ENCODE measurements around the gene METTL24. TPM values are rescaled to one million over a fixed set of nuclear protein-coding genes. Genes with fewer than 3 reads are reported as not detected.

METTL24 gene
- 10 to 100 TPM; 13.6 to 17.8 (median 15.7) TPM for polyA plus RNA-seq (ENCODE audit: insufficient read length in 4 of 4)

GRCh38 chr6:110357664-110358552, at the start of gene METTL24:
Gene METTL24 (minus strand): TSS chr6:110358349. CDS start chr6:110358272, 77 bp downstream.
- no peak for DNase-seq (ENCODE audit: low read depth in 4 of 4, low spot score in 2 of 4)

GRCh38 chr6:110404607-110405006, 46.5 kb upstream of the METTL24 start:
- DNase-seq (ENCODE audit: low read depth in 4 of 4, low spot score in 2 of 4) = no peak

- no peak for DNase-seq (ENCODE audit: low read depth in 4 of 4, low spot score in 2 of 4)
These were observed 43.5 kb upstream of the METTL24 start for GRCh38 chr6:110401585-110402176.

GRCh38 chr6:110400208-110400607, 42.1 kb upstream of the METTL24 start:
- DNase-seq (ENCODE audit: low read depth in 4 of 4, low spot score in 2 of 4) = no peak

- peak in 1 of 4 donors; percentile 19 for DNase-seq (ENCODE audit: low read depth in 4 of 4, low spot score in 2 of 4)
These were observed 41.3 kb upstream of the METTL24 start for GRCh38 chr6:110399219-110400071.

- no peak for DNase-seq (ENCODE audit: low read depth in 4 of 4, low spot score in 2 of 4)
These were observed 40.6 kb upstream of the METTL24 start for GRCh38 chr6:110398778-110399177.

GRCh38 chr6:110395221-110395620, 37.1 kb upstream of the METTL24 start:
- DNase-seq (ENCODE audit: low read depth in 4 of 4, low spot score in 2 of 4) = no peak

- DNase-seq (ENCODE audit: low read depth in 4 of 4, low spot score in 2 of 4) = no peak
These were observed 36.3 kb upstream of the METTL24 start for GRCh38 chr6:110394409-110394808.

- DNase-seq (ENCODE audit: low read depth in 4 of 4, low spot score in 2 of 4) = no peak
These were observed 34.6 kb upstream of the METTL24 start for GRCh38 chr6:110392727-110393126.

GRCh38 chr6:110390404-110390803, 32.3 kb upstream of the METTL24 start:
- DNase-seq (ENCODE audit: low read depth in 4 of 4, low spot score in 2 of 4) = no peak

- no peak for DNase-seq (ENCODE audit: low read depth in 4 of 4, low spot score in 2 of 4)
These were observed 31.7 kb upstream of the METTL24 start for GRCh38 chr6:110389689-110390382.

- DNase-seq (ENCODE audit: low read depth in 4 of 4, low spot score in 2 of 4) = no peak
These were observed 29.8 kb upstream of the METTL24 start for GRCh38 chr6:110387986-110388385.

GRCh38 chr6:110385458-110385863, 27.3 kb upstream of the METTL24 start:
- DNase-seq (ENCODE audit: low read depth in 4 of 4, low spot score in 2 of 4) = no peak

GRCh38 chr6:110378552-110378951, 20.4 kb upstream of the METTL24 start:
- no peak for DNase-seq (ENCODE audit: low read depth in 4 of 4, low spot score in 2 of 4)

GRCh38 chr6:110369066-110369465, 10.9 kb upstream of the METTL24 start:
- DNase-seq (ENCODE audit: low read depth in 4 of 4, low spot score in 2 of 4) = no peak

- no peak for DNase-seq (ENCODE audit: low read depth in 4 of 4, low spot score in 2 of 4)
These were observed 10.1 kb upstream of the METTL24 start for GRCh38 chr6:110368284-110368683.

GRCh38 chr6:110367825-110368224, 9.7 kb upstream of the METTL24 start:
- no peak for DNase-seq (ENCODE audit: low read depth in 4 of 4, low spot score in 2 of 4)

GRCh38 chr6:110366975-110367374, 8.8 kb upstream of the METTL24 start:
- no peak for DNase-seq (ENCODE audit: low read depth in 4 of 4, low spot score in 2 of 4)

- DNase-seq (ENCODE audit: low read depth in 4 of 4, low spot score in 2 of 4) = no peak
These were observed 8.1 kb upstream of the METTL24 start for GRCh38 chr6:110366256-110366655.

- DNase-seq (ENCODE audit: low read depth in 4 of 4, low spot score in 2 of 4) = no peak
These were observed 6.4 kb upstream of the METTL24 start for GRCh38 chr6:110364364-110365105.
